Vagina (tissue), 2 donors: ENCODE data around the gene ULBP2.
"Not testable (repeated sequence)": the region's sequence is repeated elsewhere in the genome, so short reads cannot be mapped to it uniquely, and the experiment has no call there.

ENCODE experiments used
- CTCF ChIP-seq, 3 experiments: fragments of 450-650 bp in 2 of 3; fragments of 200-600 bp in 1 of 3; sonication (generic) in 1 of 3; IDR thresholded peaks; one replicate each; pipeline ENCODE4 v1.5.1; 2017 to 2019; ENCODE audit warnings: antibody characterized with exemption in 3 of 3, mild to moderate bottlenecking in 2 of 3, moderate library complexity in 2 of 3
- POLR2AphosphoS5 ChIP-seq, 2 donors: sonication (generic); formaldehyde crosslinking; IDR thresholded peaks; one replicate each; pipeline ENCODE4 v1.9.0; 2017; ENCODE audit warnings: antibody characterized with exemption in 2 of 2, mild to moderate bottlenecking in 2 of 2, low read depth in 1 of 2; ENCODE audit not compliant: insufficient read depth in 1 of 2

DNA sequence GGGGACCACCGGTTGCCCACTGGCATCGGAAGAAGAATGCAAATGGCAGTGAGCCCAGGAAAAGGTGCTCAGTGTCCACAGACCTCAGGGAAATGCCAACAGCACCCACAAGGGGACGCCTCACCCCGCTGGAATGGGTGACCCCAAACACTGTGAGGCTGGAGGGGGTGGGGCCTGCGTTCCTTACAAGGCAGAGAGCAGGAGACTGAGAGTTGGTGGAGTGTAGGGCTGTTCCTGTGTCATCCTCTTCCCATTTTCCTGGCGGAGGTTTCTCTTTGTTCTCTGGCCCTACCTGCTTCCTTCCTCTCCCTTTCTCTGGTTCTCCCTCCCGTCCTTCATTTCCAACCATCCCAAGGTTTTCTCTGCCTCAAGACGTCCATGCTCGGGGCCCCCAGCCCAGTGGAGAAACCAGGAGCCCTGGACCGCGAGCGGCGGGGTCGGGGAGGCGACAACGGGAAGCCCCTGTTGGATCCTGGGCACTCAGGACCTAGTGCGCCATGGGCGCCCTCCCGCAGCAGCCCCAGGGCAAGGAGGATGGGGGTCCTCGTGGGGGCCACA, 3.7 kb upstream of the ULBP2 start:
- TF ChIP-seq CTCF (IDR thresholded peaks at IDR 0.05); POLR2AphosphoS5 (IDR thresholded peaks at IDR 0.05; ENCODE audit: insufficient read depth in 1 of 2, low read depth in 1 of 2): not testable (repeated sequence)
